K562 (cell line): Measurements from ENCODE around the gene LUZP1. TPM values are rescaled to one million over a fixed set of nuclear protein-coding genes. Genes with fewer than 3 reads are reported as not detected.

ENCODE experiments used
- ATAC-seq: fragments of 200-7000 bp; cut with Tn5 transposase; 3 replicates; pipeline ENCODE4 v1.9.1; 2020; ENCODE audit warnings: moderate library complexity
- BruUV-seq: library from RNA; stranded (reverse); fragments of 400-500 nt; replicated peaks from 2 replicates; lab custom pipeline; 2021; lab: Mats Ljungman, UMichigan
- CTCF ChIA-PET: fragments of 300-600 bp; formaldehyde crosslinking; extraction: SDS; loops from one replicate; lab custom pipeline; 2021; ENCODE audit warnings: low intra/inter-chr PET ratio; lab: Yijun Ruan, JAX
- POLR2A ChIA-PET: fragments of 300-600, 350-650 bp; sonication (Branson Sonifier 250); formaldehyde crosslinking; extraction: SDS; loops from one replicate; lab custom pipeline; 2021; ENCODE audit warnings: antibody characterized with exemption, inconsistent platforms; lab: Yijun Ruan, JAX
- DNase-seq, 4 experiments: peaks; one replicate each; pipeline versions ENCODE4 v3.0.0 to v3.0.0-alpha.2; 2011 to 2018; ENCODE audit warnings: low spot score in 3 of 4, mixed read lengths in 3 of 4; ENCODE audit errors: extremely low read depth in 1 of 4
- FAIRE-seq: peaks from 2 replicates; lab custom pipeline; 2011; peaks lifted over from hg19 to GRCh38; lab: Jason Lieb, UNC
- H2AFZ ChIP-seq: 2 replicates; pipeline ENCODE4 v1.6.0; 2011; ENCODE audit warnings: low read depth, low read length, control low read depth, inconsistent platforms
- H3K27ac ChIP-seq: fragments of 200-600 bp; 3 replicates; pipeline ENCODE4 v1.8.0; 2011; ENCODE audit warnings: low read depth, mild to moderate bottlenecking, control low read depth, inconsistent platforms, low read length, moderate library complexity, mixed read lengths; ENCODE audit errors: extremely low read depth
- H3K27me3 ChIP-seq, 2 experiments: fragments of 300-600 bp in 1 of 2; 2 replicates in 1 of 2; 3 replicates in 1 of 2; pipeline versions ENCODE4 v1.6.0 to v1.8.0; 2011; ENCODE audit warnings: inconsistent platforms in 2 of 2, low read length in 2 of 2, mild to moderate bottlenecking in 1 of 2, mixed read lengths in 1 of 2, moderate library complexity in 1 of 2; ENCODE audit not compliant: control insufficient read depth in 2 of 2, insufficient read depth in 2 of 2
- H3K36me3 ChIP-seq: fragments of 300-600 bp; 3 replicates; pipeline ENCODE4 v1.8.0; 2011; ENCODE audit warnings: mild to moderate bottlenecking, low read length, inconsistent platforms; ENCODE audit not compliant: control insufficient read depth, insufficient read depth
- H3K4me1 ChIP-seq, 2 experiments: fragments of 200-600 bp in 1 of 2; replicated peaks in 1 of 2; 2 replicates in 1 of 2; 3 replicates in 1 of 2; pipeline versions ENCODE4 v1.5.1 to v1.8.0; 2011; ENCODE audit warnings: inconsistent platforms in 2 of 2, low read length in 2 of 2, mild to moderate bottlenecking in 1 of 2, mixed read lengths in 1 of 2, moderate library complexity in 1 of 2; ENCODE audit not compliant: control insufficient read depth in 2 of 2, insufficient read depth in 2 of 2
- H3K4me2 ChIP-seq: 2 replicates; pipeline ENCODE4 v1.6.1; 2011; ENCODE audit warnings: low read length, control low read depth, inconsistent platforms, mixed read lengths; ENCODE audit not compliant: insufficient read depth
- H3K4me3 ChIP-seq: fragments of 200-600 bp; sonication (generic), shearing (Covaris generic); 2 replicates; pipeline ENCODE4 v1.5.1; 2016; ENCODE audit warnings: control low read depth, inconsistent platforms
- H3K79me2 ChIP-seq: fragments of 200-600 bp; 3 replicates; pipeline ENCODE4 v1.8.0; 2011; ENCODE audit warnings: low read length, inconsistent platforms; ENCODE audit not compliant: control insufficient read depth, insufficient read depth
- H3K9ac ChIP-seq, 2 experiments: 2 replicates each; pipeline versions ENCODE4 v1.6.0 to v1.6.1; 2011; ENCODE audit warnings: low read depth in 2 of 2, low read length in 2 of 2, control low read depth in 1 of 2, inconsistent platforms in 1 of 2, mild to moderate bottlenecking in 1 of 2, mixed read lengths in 1 of 2; ENCODE audit not compliant: insufficient read depth in 1 of 2
- H3K9me1 ChIP-seq: one replicate; pipeline ENCODE4 v1.6.0; 2011; ENCODE audit warnings: inconsistent platforms, mild to moderate bottlenecking, low read length, moderate library complexity; ENCODE audit not compliant: control insufficient read depth, insufficient read depth
- H3K9me3 ChIP-seq: replicated peaks from 2 replicates; pipeline ENCODE4 v1.5.1; 2011; ENCODE audit warnings: low read depth, low read length, inconsistent platforms; ENCODE audit not compliant: control insufficient read depth, insufficient read depth
- H4K20me1 ChIP-seq: replicated peaks from 2 replicates; pipeline ENCODE4 v1.6.1; 2011; ENCODE audit warnings: low read length, inconsistent platforms, mixed read lengths; ENCODE audit not compliant: control insufficient read depth, insufficient read depth
- ATF1 ChIP-seq, 2 experiments: fragments of 450-650 bp in 1 of 2; IDR thresholded peaks; 2 replicates each; pipeline ENCODE4 v1.6.1; 2016; ENCODE audit warnings: missing compliant biosample characterization in 1 of 2, missing genetic modification characterization in 1 of 2
- FOSL1 ChIP-seq: fragments of 200-800 bp; sonication (Bioruptor generic); conservative IDR thresholded peaks from 2 replicates; pipeline ENCODE4 v1.6.1; 2016; ENCODE audit warnings: missing genetic modification characterization, missing compliant biosample characterization
- FOXA3 ChIP-seq, 2 experiments: fragments of 450-650 bp in 1 of 2; sonication (generic) in 1 of 2; formaldehyde crosslinking; IDR thresholded peaks in 1 of 2; conservative IDR thresholded peaks in 1 of 2; 2 replicates each; pipeline versions ENCODE4 v1.4.0 to v1.8.0; 2020 to 2022; ENCODE audit warnings: mild to moderate bottlenecking in 2 of 2, missing genetic modification reagents in 1 of 2
- FOXJ3 ChIP-seq: sonication (generic); formaldehyde crosslinking; IDR thresholded peaks from 2 replicates; pipeline ENCODE4 v1.4.0; 2020; ENCODE audit warnings: mild to moderate bottlenecking, missing genetic modification reagents
- FOXK2 ChIP-seq, 2 experiments: fragments of 450-650 bp; IDR thresholded peaks in 1 of 2; conservative IDR thresholded peaks in 1 of 2; 2 replicates each; pipeline ENCODE4 v1.6.1; 2016; ENCODE audit warnings: low read depth in 2 of 2, mild to moderate bottlenecking in 1 of 2
- GATA2 ChIP-seq: sonication (generic); formaldehyde crosslinking; IDR thresholded peaks from 2 replicates; pipeline ENCODE4 v1.4.0; 2020; ENCODE audit warnings: mild to moderate bottlenecking, missing genetic modification reagents
- JUND ChIP-seq, 2 experiments: IDR thresholded peaks; 2 replicates in 1 of 2; 3 replicates in 1 of 2; pipeline ENCODE4 v1.6.1; 2011; ENCODE audit warnings: borderline replicate concordance in 2 of 2, low read depth in 2 of 2, low read length in 2 of 2, improper control_type of control experiment in 1 of 2, missing biosample characterization in 1 of 2, missing genetic modification characterization in 1 of 2, missing genetic modification reagents in 1 of 2
- KAT2B ChIP-seq: IDR thresholded peaks from one replicate; pipeline ENCODE4 v1.6.1; 2012; ENCODE audit warnings: low read depth, mild to moderate bottlenecking, control low read depth, inconsistent platforms, low read length, moderate library complexity
- KDM1A ChIP-seq, 2 experiments: fragments of 450-650 bp; IDR thresholded peaks; 2 replicates each; pipeline ENCODE4 v1.6.1; 2016; ENCODE audit warnings: mild to moderate bottlenecking in 2 of 2
- KLF6 ChIP-seq: fragments of 250-450 bp; sonication (Bioruptor Pico); IDR thresholded peaks from 2 replicates; pipeline ENCODE4 v1.4.0; 2020; ENCODE audit warnings: mild to moderate bottlenecking, moderate library complexity, borderline replicate concordance
- L3MBTL2 ChIP-seq: fragments of 450-650 bp; IDR thresholded peaks from 2 replicates; pipeline ENCODE4 v1.6.1; 2016; ENCODE audit warnings: mild to moderate bottlenecking, moderate library complexity
- MED1 ChIP-seq: sonication (generic); formaldehyde crosslinking; IDR thresholded peaks from 2 replicates; pipeline ENCODE4 v1.8.1; 2023; ENCODE audit warnings: missing genetic modification reagents, borderline replicate concordance
- NCOR1 ChIP-seq: fragments of 450-650 bp; IDR thresholded peaks from 2 replicates; pipeline ENCODE4 v1.6.1; 2016; ENCODE audit warnings: mild to moderate bottlenecking, moderate library complexity
- NR2F6 ChIP-seq: fragments of 450-650 bp; formaldehyde crosslinking; IDR thresholded peaks from 2 replicates; pipeline ENCODE4 v1.4.0; 2020; ENCODE audit warnings: mild to moderate bottlenecking
- RBBP5 ChIP-seq: fragments of 200-600 bp; sonication (generic); IDR thresholded peaks from 2 replicates; pipeline ENCODE4 v1.6.1; 2012; ENCODE audit warnings: borderline replicate concordance, mild to moderate bottlenecking, low read length, control low read depth, inconsistent platforms; ENCODE audit not compliant: insufficient read depth, poor library complexity, severe bottlenecking
- RBM34 ChIP-seq: fragments of 200-400 bp; formaldehyde crosslinking; IDR thresholded peaks from 2 replicates; pipeline ENCODE4 v1.6.1; 2018; ENCODE audit warnings: low read length, borderline replicate concordance; ENCODE audit not compliant: insufficient read depth
- RCOR1 ChIP-seq, 2 experiments: IDR thresholded peaks; 2 replicates each; pipeline ENCODE4 v1.6.1; 2012; ENCODE audit warnings: low read depth in 2 of 2, low read length in 2 of 2, borderline replicate concordance in 1 of 2, improper control_type of control experiment in 1 of 2
- SAFB2 ChIP-seq: fragments of 200-400 bp; formaldehyde crosslinking; IDR thresholded peaks from 2 replicates; pipeline ENCODE4 v1.6.1; 2018; ENCODE audit warnings: borderline replicate concordance, low read length, low read depth, moderate library complexity; ENCODE audit not compliant: severe bottlenecking
- SMAD2 ChIP-seq: fragments of 150-350 bp; IDR thresholded peaks from 2 replicates; pipeline ENCODE4 v1.6.1; 2014; ENCODE audit warnings: low read depth, mild to moderate bottlenecking, low read length
- ZNF311 ChIP-seq: fragments of 250-450 bp; sonication (Bioruptor Pico); IDR thresholded peaks from 2 replicates; pipeline ENCODE4 v1.4.0; 2020; ENCODE audit warnings: mild to moderate bottlenecking, moderate library complexity
- ZNF589 ChIP-seq: fragments of 200-800 bp; sonication (Bioruptor generic); IDR thresholded peaks from 2 replicates; pipeline ENCODE4 v1.6.1; 2016; ENCODE audit warnings: low read depth, missing genetic modification characterization, missing compliant biosample characterization
- WGBS: fragments of 100-300 bp; shearing (Covaris generic); methylation state at CpG from one replicate; pipeline ENCODE4 v1.1.6; 2016; ENCODE audit warnings: low coverage, mixed read lengths; ENCODE audit not compliant: insufficient coverage; ENCODE audit errors: missing lambda C conversion rate; 5-methylcytosine and 5-hydroxymethylcytosine counted together
- in situ Hi-C: fragments of 300-500 bp; cut with MboI; formaldehyde crosslinking; loops from 4 replicates; pipeline ENCODE4 v1.15.0; 2018; ENCODE audit warnings: inconsistent platforms, mixed read lengths
- intact Hi-C: fragments of 100-400 bp; cut with micrococcal nuclease; formaldehyde crosslinking; loops from 2 replicates; pipeline ENCODE4 v1.14.2; 2022
- polyA plus RNA-seq, 8 experiments: library from polyadenylated mRNA; depleted of rRNA in 4 of 8; stranded (reverse) in 5 of 8; unstranded in 3 of 8; fragments of >200 nt; fragmentation: Nextera tagmentation in 2 of 8; fragmentation: Illumina TruSeq in 1 of 8; extraction: Ambion mirVana in 2 of 8; extraction: Trizol in 1 of 8; gene quantifications; 2 replicates each; pipeline versions ENCODE4 v1.2.1 to v1.2.3, GENCODE V29; 2011 to 2014; ENCODE audit warnings: inconsistent platforms in 1 of 8, missing spikeins in 1 of 8
- total RNA-seq, 7 experiments: library from RNA; depleted of rRNA in 6 of 7; stranded (reverse); fragments of >200 nt in 6 of 7; fragmentation: Illumina TruSeq in 2 of 7; extraction: Trizol in 2 of 7; gene quantifications; 2 replicates each; pipeline versions ENCODE4 v1.2.1 to v1.2.3, GENCODE V29; 2011 to 2021; ENCODE audit warnings: low replicate concordance in 1 of 7

Gene LUZP1
- total and polyA plus RNA-seq, 9 of the 15 experiments (the other 6 are each of a cell fraction or from before 2014, with no cell fraction given), result 6.5 to 19.1 (median 12.4) TPM

- intact Hi-C loops (no loop called here), in situ Hi-C loops (loop anchor here (5.0 kb wide), 1 partner anchor 176 kb away; no protein-coding TSS in a partner anchor)
- CTCF ChIA-PET, result interaction anchor here (7.0 kb wide), 1 partner anchor 82 kb away, joined by 141 read pairs; no protein-coding TSS in a partner anchor
- WGBS, result 51% methylated on average over 3 of the region's 3 CpGs
- Histone ChIP-seq H2AFZ (no peak overlapping the region), H3K9me1 (no peaks in the 10 kb centered on the region), H3K27me3 (no peaks in the 10 kb centered on the region), H3K36me3 (no peaks in the 10 kb centered on the region), H3K9ac (no peak overlapping the region), H3K9me3 (no peaks in the 10 kb centered on the region), H3K4me2 (no peak overlapping the region), H3K79me2 (no peaks in the 10 kb centered on the region; the same call in 2 of the 3 replicates), H3K4me1 (peaks cover 0 to 24% of the 10 kb centered on the region in 2 experiments; a peak in 4 of 5 replicates), H4K20me1 (peaks cover 9% of the 10 kb centered on the region; the same call in 1 of the 2 replicates), H3K27ac (no peak overlapping the region), H3K4me3 (no peak overlapping the region)
- DNase-seq (no peak), ATAC-seq (no peak), FAIRE-seq (no peak)
- no TSS peak for BruUV-seq
- POLR2A ChIA-PET, result interaction anchor here (0.8 to 1.2 kb wide), 4 partner anchors 8 to 72 kb away, joined by 3 to 4 read pairs (median 4); no protein-coding TSS in a partner anchor
- TF ChIP-seq RBBP5 (no peak), FOSL1 (tag) (peak; percentile 32; the same call in 1 of the 2 replicates), KAT2B (no peak), FOXJ3 (CRISPR knock-in tag) (no peak), GATA2 (CRISPR knock-in tag) (0 out of 2 replicates have a peak, but pooled peaks have one; percentile 11), L3MBTL2 (no peak), NCOR1 (peak; percentile 24; the same call in 1 of the 2 replicates), ATF1 (CRISPR knock-in tag; IDR thresholded peaks at IDR 0.05) (no peak), ATF1 (tag; IDR thresholded peaks at IDR 0.05) (no peak), KLF6 (CRISPR knock-in tag) (no peak), SAFB2 (no peak), MED1 (CRISPR knock-in tag) (no peak), RBM34 (no peak), ZNF311 (CRISPR knock-in tag) (no peak), NR2F6 (CRISPR knock-in tag) (peak; percentile 81; the same call in 1 of the 2 replicates), RCOR1 (IDR thresholded peaks at IDR 0.05; ENCODE audit: borderline replicate concordance in 1 of 2, low read depth in 2 of 2, low read length in 2 of 2) (peak in 1 of 2 experiments; percentile 74; a peak in 2 of 4 replicates), JUND (IDR thresholded peaks at IDR 0.05; ENCODE audit: borderline replicate concordance, low read depth, low read length) (peak; percentile 29; the same call in 1 of the 2 replicates), JUND (tag; IDR thresholded peaks at IDR 0.05; ENCODE audit: borderline replicate concordance, low read depth, low read length) (no peak), FOXK2 (conservative IDR thresholded peaks at IDR 0.05 in 1 of 2, IDR thresholded peaks at IDR 0.05 in 1 of 2; ENCODE audit: low read depth in 2 of 2) (0 out of 4 replicates have a peak, but pooled peaks of 1 of the 2 experiments have one; percentile 17), SMAD2 (no peak), FOXA3 (CRISPR knock-in tag; conservative IDR thresholded peaks at IDR 0.05 in 1 of 2, IDR thresholded peaks at IDR 0.05 in 1 of 2) (peak in 1 of 2 experiments; percentile 93; a peak in 2 of 4 replicates), ZNF589 (CRISPR knock-in tag) (0 out of 2 replicates have a peak, but pooled peaks have one; percentile 4), KDM1A (IDR thresholded peaks at IDR 0.05) (peak; percentile 51 to 55; a peak in 3 of 4 replicates)
Observed at GRCh38 chr1:23101101-23101827, 67.4 kb downstream of the LUZP1 start.
